DND-41 (cell line): ENCODE data around the gene TAPT1.

Experiments
- EZH2 ChIP-seq: IDR thresholded peaks from 3 replicates; pipeline ENCODE4 v1.6.1; 2012; ENCODE audit warnings: borderline replicate concordance, low read depth, mild to moderate bottlenecking, moderate library complexity, low read length, inconsistent platforms; ENCODE audit not compliant: severe bottlenecking
- TF ChIP-seq, protein P1 (sequence below): IDR thresholded peaks from 2 replicates; pipeline ENCODE4 v1.5.1; 2012; ENCODE audit warnings: borderline replicate concordance, low read length, moderate library complexity, mild to moderate bottlenecking; ENCODE audit not compliant: poor library complexity, severe bottlenecking; ENCODE audit errors: extremely low read depth

DNA sequence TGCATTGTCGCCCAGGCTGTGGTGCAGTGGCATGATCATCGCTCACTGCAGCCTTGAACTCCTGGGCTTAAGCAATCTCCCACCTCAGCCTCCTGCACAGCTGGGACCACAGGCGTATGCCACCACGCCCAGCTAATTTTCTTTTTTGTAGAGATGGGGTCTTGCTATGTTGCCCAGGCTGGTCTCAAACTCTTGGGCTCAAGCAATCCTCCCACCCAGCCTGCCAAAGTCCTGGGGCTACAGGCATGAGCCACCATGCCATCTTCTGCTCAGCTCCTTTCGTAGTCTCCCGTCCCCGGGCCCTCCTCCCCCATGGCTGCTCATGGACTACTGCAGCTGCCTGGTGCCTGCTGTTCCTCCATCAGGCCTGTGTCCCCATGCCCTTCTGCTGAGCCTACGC is 58.1 kb downstream of the TAPT1 start:
- TF ChIP-seq, protein P1, sequence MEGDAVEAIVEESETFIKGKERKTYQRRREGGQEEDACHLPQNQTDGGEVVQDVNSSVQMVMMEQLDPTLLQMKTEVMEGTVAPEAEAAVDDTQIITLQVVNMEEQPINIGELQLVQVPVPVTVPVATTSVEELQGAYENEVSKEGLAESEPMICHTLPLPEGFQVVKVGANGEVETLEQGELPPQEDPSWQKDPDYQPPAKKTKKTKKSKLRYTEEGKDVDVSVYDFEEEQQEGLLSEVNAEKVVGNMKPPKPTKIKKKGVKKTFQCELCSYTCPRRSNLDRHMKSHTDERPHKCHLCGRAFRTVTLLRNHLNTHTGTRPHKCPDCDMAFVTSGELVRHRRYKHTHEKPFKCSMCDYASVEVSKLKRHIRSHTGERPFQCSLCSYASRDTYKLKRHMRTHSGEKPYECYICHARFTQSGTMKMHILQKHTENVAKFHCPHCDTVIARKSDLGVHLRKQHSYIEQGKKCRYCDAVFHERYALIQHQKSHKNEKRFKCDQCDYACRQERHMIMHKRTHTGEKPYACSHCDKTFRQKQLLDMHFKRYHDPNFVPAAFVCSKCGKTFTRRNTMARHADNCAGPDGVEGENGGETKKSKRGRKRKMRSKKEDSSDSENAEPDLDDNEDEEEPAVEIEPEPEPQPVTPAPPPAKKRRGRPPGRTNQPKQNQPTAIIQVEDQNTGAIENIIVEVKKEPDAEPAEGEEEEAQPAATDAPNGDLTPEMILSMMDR, result no peak
- TF ChIP-seq EZH2, result no peak
